22Rv1 (cell line): ENCODE results near the gene DMBT1.

Experiments
- CTCF ChIP-seq: fragments of 450-650 bp; IDR thresholded peaks from 2 replicates; pipeline ENCODE4 v1.5.1; 2017; ENCODE audit warnings: mild to moderate bottlenecking
- ZFX ChIP-seq: fragments of 450-650 bp; IDR thresholded peaks from 2 replicates; pipeline ENCODE4 v1.6.1; 2017; ENCODE audit warnings: antibody characterized with exemption, borderline replicate concordance

GRCh38 chr10:122659126-122659525 is 98.6 kb downstream of the DMBT1 start:
- TF ChIP-seq CTCF, result no peak
- TF ChIP-seq ZFX, result no peak
